Colonic mucosa (tissue), 4 donors: ENCODE measurements around the gene C3orf22. TPM values are rescaled to one million over a fixed set of nuclear protein-coding genes. Genes with fewer than 3 reads are reported as not detected.

Source experiments
- DNase-seq: peaks from one replicate; pipeline ENCODE4 v3.0.0-alpha.2; 2020
- H3K27ac ChIP-seq: fragments of 200-600 bp; one replicate; pipeline ENCODE4 v1.8.0; 2021
- H3K27me3 ChIP-seq: fragments of 200-600 bp; one replicate; pipeline ENCODE4 v1.8.0; 2021
- H3K36me3 ChIP-seq: fragments of 200-600 bp; one replicate; pipeline ENCODE4 v1.8.0; 2021
- H3K4me1 ChIP-seq: fragments of 200-600 bp; one replicate; pipeline ENCODE4 v1.8.0; 2021; ENCODE audit warnings: mild to moderate bottlenecking
- H3K4me3 ChIP-seq: fragments of 200-600 bp; one replicate; pipeline ENCODE4 v1.8.0; 2021
- H3K9ac ChIP-seq, 2 donors: one replicate each; pipeline ENCODE4 v1.7.0; 2013; ENCODE audit warnings: control low read depth in 2 of 2, low read depth in 2 of 2, low read length in 2 of 2
- H3K9me3 ChIP-seq: fragments of 200-600 bp; one replicate; pipeline ENCODE4 v1.8.0; 2021
- intact Hi-C: fragments of 100-400 bp; cut with DNase I; formaldehyde crosslinking; loops from one replicate; pipeline ENCODE4 v1.14.1; 2022
- total RNA-seq, 2 donors: library from RNA; stranded (reverse); fragmentation: NEBNext Ultra II Directional in 1 of 2; extraction: Animal tissue kit (Norgen Biotek cat#: 25700) in 1 of 2; gene quantifications; one replicate each; pipeline ENCODE4 v1.2.1, GENCODE V29; 2021
- TF ChIP-seq, protein P1 (sequence below): fragments of 200-600 bp; IDR thresholded peaks from one replicate; pipeline ENCODE4 v1.8.0; 2022; ENCODE audit warnings: antibody characterized with exemption, mild to moderate bottlenecking
- donor health status: healthy.
- donor health status: DM: no; HTN: no; CAD: no.
- donor health status: DM: no; HTN: no; CAD: no.

C3orf22 gene
- total RNA-seq, 2 donors from 2014 or later, result not detected

DNA sequence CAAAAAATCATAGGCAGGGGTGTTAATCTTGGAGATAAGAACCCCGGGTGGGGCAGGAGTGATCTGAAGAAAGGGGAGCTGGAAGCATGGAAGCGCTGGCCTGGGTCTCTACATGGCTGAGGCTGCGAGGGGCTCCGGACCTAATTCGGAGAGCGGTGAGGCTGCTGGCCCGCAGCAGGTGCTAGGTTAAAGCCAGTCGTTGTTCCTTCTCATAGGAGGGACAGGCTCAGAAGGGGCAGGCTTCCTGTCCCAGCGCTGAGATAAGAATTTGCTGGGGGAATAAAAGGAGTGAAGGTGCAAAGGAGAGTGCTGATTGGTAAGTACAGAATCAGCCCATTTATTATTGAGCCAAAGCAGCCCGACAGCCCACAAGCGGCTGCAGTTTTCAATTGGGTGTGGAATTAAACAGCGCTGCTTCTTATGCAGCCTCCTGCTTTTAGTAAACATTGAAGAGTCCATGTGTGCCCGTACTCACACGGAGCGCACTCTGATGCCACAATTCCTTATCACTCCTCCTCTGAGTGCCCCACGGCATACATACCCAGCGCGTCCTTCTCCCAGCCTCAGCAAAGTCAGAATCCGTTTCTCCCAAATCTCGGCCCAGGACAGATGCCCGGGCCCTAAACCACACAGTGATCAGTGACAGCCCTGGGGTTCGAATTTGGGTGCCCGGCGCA lies 17.6 kb downstream of the C3orf22 start:
- Histone ChIP-seq H3K27me3 (no peaks in the 10 kb centered on the region), H3K4me3 (no peak overlapping the region), H3K9ac (no peak overlapping the region), H3K4me1 (no peaks in the 10 kb centered on the region), H3K36me3 (no peaks in the 10 kb centered on the region), H3K9me3 (no peaks in the 10 kb centered on the region), H3K27ac (no peak overlapping the region)
- no peak for DNase-seq
- intact Hi-C loops, result no loop called here
- TF ChIP-seq, protein P1, sequence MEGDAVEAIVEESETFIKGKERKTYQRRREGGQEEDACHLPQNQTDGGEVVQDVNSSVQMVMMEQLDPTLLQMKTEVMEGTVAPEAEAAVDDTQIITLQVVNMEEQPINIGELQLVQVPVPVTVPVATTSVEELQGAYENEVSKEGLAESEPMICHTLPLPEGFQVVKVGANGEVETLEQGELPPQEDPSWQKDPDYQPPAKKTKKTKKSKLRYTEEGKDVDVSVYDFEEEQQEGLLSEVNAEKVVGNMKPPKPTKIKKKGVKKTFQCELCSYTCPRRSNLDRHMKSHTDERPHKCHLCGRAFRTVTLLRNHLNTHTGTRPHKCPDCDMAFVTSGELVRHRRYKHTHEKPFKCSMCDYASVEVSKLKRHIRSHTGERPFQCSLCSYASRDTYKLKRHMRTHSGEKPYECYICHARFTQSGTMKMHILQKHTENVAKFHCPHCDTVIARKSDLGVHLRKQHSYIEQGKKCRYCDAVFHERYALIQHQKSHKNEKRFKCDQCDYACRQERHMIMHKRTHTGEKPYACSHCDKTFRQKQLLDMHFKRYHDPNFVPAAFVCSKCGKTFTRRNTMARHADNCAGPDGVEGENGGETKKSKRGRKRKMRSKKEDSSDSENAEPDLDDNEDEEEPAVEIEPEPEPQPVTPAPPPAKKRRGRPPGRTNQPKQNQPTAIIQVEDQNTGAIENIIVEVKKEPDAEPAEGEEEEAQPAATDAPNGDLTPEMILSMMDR, result no peak

DNA sequence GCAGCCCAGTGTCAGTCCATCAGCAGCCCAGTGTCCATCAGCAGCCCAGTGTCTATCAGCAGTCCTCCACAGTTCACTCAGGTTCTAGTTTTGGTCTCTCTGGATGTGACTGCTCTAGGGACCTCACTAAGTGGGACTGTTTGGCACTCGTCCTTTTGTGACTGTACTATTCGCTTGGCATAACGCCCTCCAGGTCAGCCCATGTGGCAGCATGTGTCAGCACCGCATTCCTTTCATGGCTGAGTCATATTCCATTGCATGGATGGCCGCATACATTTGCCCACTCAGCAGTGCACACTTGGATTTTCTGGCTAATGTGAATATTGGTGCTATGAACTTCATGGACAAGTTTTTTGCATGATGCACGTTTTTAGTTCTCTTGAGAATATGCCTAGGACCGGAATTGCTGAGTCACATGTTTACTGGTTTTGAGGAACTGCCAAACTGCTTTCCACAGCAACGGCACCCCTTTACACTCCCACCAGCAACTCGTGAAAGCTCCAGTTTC lies 18.3 kb downstream of the C3orf22 start:
- Histone ChIP-seq H3K9me3 (no peaks in the 10 kb centered on the region), H3K27me3 (no peaks in the 10 kb centered on the region), H3K36me3 (no peaks in the 10 kb centered on the region), H3K9ac (no peak overlapping the region), H3K27ac (no peak overlapping the region), H3K4me3 (no peak overlapping the region), H3K4me1 (no peaks in the 10 kb centered on the region)
- TF ChIP-seq, protein P1, result no peak
- intact Hi-C loops, result no loop called here
- DNase-seq, result no peak

DNA sequence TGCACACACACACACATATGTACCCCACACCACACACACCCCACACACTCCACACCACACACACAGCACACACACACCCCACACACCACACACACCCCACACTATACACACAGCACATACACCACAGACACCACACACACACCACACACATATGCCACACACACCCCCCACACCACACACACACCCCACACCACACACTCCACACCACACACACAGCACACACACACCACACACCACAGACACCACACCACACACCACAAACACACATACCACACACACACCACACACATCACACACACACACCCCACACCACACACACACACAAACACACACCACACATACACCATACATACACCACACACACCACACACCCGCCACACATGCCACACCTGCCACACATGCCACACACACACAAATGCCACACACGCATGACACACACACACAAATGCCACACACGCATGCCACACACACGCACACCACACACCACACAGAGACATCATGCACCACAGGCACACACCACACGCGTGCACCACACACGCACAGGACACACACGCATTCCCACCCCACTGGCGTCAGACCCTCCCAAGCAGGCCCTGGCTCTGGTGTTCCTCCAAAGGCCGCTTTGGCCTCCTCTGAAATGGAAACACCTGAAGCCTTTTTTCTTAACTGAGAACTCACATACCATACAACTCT lies 19.0 kb downstream of the C3orf22 start:
- TF ChIP-seq, protein P1, result no peak
- Histone ChIP-seq H3K27me3 (no peaks in the 10 kb centered on the region), H3K4me1 (no peaks in the 10 kb centered on the region), H3K9me3 (no peaks in the 10 kb centered on the region), H3K4me3 (no peak overlapping the region), H3K9ac (no peak overlapping the region), H3K27ac (no peak overlapping the region), H3K36me3 (no peaks in the 10 kb centered on the region)
- intact Hi-C loops, result no loop called here
- DNase-seq, result no peak

DNA sequence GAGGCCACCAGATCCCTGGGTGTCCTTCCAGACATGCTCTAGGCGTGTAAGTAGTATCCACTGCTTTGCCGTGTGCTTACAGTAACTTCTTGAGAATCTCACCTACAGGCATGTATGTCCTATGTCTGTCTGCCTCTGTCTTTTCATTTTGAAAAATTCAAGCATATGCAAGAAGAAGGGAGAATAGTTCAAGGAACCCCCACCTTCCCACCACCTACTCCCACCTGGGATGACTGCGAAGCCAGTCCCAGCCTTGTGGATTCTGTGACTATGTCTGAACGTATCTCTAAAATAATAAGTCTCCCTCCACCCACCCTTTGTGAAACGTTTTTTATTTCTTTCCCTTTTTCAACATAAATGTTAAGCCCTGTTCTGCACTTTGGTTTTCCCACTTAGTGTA lies 19.8 kb downstream of the C3orf22 start:
- Histone ChIP-seq H3K36me3 (no peaks in the 10 kb centered on the region), H3K27ac (no peak overlapping the region), H3K4me3 (no peak overlapping the region), H3K9me3 (no peaks in the 10 kb centered on the region), H3K4me1 (no peaks in the 10 kb centered on the region), H3K9ac (no peak overlapping the region), H3K27me3 (no peaks in the 10 kb centered on the region)
- intact Hi-C loops, result no loop called here
- no peak for DNase-seq
- TF ChIP-seq, protein P1, result no peak

DNA sequence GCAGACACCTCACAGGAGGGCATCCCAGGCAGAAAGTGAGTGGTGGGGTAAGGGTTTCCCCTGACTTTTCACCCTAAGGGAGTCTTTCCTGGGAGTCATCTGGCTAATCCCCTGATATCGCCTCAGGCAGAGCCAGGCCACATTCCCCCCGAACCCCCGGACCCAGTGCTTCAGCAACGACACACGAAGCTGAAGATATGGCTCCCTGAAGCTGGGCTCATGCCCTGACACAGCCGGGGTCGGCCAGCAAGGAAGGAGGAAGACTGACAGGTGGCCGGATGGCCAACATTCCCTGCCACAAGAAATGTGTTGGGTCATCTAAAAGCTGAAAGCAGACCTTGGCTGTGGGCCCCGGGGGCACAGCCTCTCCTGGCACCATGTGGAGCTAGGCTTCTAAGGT lies 20.4 kb downstream of the C3orf22 start:
- TF ChIP-seq, protein P1, result no peak
- H3K9me3 ChIP-seq, result no peaks in the 10 kb centered on the region
- no peak overlapping the region for H3K9ac ChIP-seq
- no peaks in the 10 kb centered on the region for H3K27me3 ChIP-seq
- no peak for DNase-seq
- H3K4me3 ChIP-seq, result no peak overlapping the region
- intact Hi-C loops, result no loop called here
- no peaks in the 10 kb centered on the region for H3K36me3 ChIP-seq
- no peaks in the 10 kb centered on the region for H3K4me1 ChIP-seq
- no peak overlapping the region for H3K27ac ChIP-seq
